ENCODE results near the gene ZNF488. TPM values are rescaled to one million over a fixed set of nuclear protein-coding genes. Genes with fewer than 3 reads are reported as not detected.

ZNF488 gene
- total and polyA plus RNA-seq, 10 of the 15 experiments (the other 5 are each of a cell fraction or from before 2014, with no cell fraction given) = not detected

DNA sequence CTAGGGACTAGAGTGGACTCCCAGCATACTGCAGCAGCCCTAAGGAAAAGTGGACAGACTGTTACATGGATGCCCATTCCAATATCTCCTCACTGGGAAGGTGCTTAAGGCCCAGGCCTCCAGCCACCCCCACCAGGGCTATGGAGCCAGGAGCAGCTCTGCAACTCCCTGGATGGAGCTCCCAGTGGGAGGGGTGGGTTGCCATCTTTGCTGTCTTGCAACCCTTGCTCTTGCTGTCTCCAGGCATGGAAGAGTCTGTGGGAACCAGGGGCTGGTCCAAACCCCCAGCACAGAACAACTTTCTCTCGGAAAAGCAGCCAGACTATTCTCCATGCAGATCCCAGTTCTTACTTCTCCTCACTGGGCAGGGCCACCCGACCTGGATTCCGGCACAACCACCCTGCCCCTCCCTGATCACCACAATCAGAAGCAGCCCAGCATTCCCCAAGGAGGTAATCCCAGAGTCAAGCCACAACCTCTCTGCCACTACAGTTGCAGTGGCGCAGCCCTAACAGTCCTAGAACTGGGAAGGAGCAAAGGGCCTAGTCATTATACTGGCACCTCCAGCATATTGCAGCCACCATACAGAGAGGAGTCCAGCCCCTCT lies 41.8 kb upstream of the ZNF488 start:
- Histone ChIP-seq H3K36me3 (ENCODE audit: control insufficient read depth in 2 of 2, insufficient read depth in 2 of 2, low read length in 1 of 2) (no peaks in the 10 kb centered on the region), H3K4me3 (no peak overlapping the region), H3K79me2 (ENCODE audit: control insufficient read depth, insufficient read depth, low read length) (no peaks in the 10 kb centered on the region), H3K4me2 (ENCODE audit: control insufficient read depth, insufficient read depth) (no peak overlapping the region), H3K27me3 (replicated peaks in 1 of 2; ENCODE audit: control insufficient read depth in 2 of 2, insufficient read depth in 2 of 2, low read length in 1 of 2) (no peaks in the 10 kb centered on the region; a peak in 1 of 4 replicates), H3K9ac (ENCODE audit: control insufficient read depth, insufficient read depth, low read length) (no peak overlapping the region), H3K9me3 (replicated peaks; ENCODE audit: control insufficient read depth, insufficient read depth, low read length) (no peaks in the 10 kb centered on the region), H2AFZ (ENCODE audit: control insufficient read depth, low read depth, low read length) (no peak overlapping the region), H3K27ac (ENCODE audit: control insufficient read depth, insufficient read depth) (no peak overlapping the region), H4K20me1 (ENCODE audit: control insufficient read depth, insufficient read depth) (no peaks in the 10 kb centered on the region), H3K4me1 (ENCODE audit: control insufficient read depth, insufficient read depth, low read length) (no peaks in the 10 kb centered on the region)
- intact Hi-C loops (cut with micrococcal nuclease; ENCODE audit: unreplicated experiment) (no loop called here), in situ Hi-C loops (cut with MboI) (no loop called here)
- no TSS peak for BruUV-seq (replicated peaks)
- FAIRE-seq (no peak), DNase-seq (ENCODE audit: low read depth, low spot score) (no peak), ATAC-seq (no peak)
- 24% methylated on average over 4 of the region's 4 CpGs for WGBS (ENCODE audit: insufficient coverage, insufficient replicate concordance, low lambda C conversion rate, missing lambda C conversion rate)
- POLR2A ChIA-PET = no interaction called here
- RAD21 ChIA-PET (ENCODE audit: unreplicated experiment) = no interaction called here
- CTCF ChIA-PET = no interaction called here
- SMC1A ChIA-PET (ENCODE audit: uncharacterized antibody, unreplicated experiment) = no interaction called here
- TF ChIP-seq, protein P1, sequence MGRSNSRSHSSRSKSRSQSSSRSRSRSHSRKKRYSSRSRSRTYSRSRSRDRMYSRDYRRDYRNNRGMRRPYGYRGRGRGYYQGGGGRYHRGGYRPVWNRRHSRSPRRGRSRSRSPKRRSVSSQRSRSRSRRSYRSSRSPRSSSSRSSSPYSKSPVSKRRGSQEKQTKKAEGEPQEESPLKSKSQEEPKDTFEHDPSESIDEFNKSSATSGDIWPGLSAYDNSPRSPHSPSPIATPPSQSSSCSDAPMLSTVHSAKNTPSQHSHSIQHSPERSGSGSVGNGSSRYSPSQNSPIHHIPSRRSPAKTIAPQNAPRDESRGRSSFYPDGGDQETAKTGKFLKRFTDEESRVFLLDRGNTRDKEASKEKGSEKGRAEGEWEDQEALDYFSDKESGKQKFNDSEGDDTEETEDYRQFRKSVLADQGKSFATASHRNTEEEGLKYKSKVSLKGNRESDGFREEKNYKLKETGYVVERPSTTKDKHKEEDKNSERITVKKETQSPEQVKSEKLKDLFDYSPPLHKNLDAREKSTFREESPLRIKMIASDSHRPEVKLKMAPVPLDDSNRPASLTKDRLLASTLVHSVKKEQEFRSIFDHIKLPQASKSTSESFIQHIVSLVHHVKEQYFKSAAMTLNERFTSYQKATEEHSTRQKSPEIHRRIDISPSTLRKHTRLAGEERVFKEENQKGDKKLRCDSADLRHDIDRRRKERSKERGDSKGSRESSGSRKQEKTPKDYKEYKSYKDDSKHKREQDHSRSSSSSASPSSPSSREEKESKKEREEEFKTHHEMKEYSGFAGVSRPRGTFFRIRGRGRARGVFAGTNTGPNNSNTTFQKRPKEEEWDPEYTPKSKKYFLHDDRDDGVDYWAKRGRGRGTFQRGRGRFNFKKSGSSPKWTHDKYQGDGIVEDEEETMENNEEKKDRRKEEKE (IDR thresholded peaks at IDR 0.05) = no peak
- TF ChIP-seq NR2F1 (conservative IDR thresholded peaks at IDR 0.05) = no peak
- TF ChIP-seq JUNB (IDR thresholded peaks at IDR 0.05) = no peak
- no peak for TF ChIP-seq GATAD2B (conservative IDR thresholded peaks at IDR 0.05; ENCODE audit: low read depth)
- no peak for TF ChIP-seq CBX5 (IDR thresholded peaks at IDR 0.05; ENCODE audit: low read depth)
- no peak for TF ChIP-seq TCF12 (IDR thresholded peaks at IDR 0.05; ENCODE audit: low read depth, low read length)
- no peak for TF ChIP-seq TAF1 (IDR thresholded peaks at IDR 0.05; ENCODE audit: borderline replicate concordance, low read depth, low read length)
- no peak for TF ChIP-seq HCFC1 (IDR thresholded peaks at IDR 0.05; ENCODE audit: low read length)
- no peak for TF ChIP-seq NFYB (IDR thresholded peaks at IDR 0.05; ENCODE audit: insufficient read depth, low read depth, low read length)
- TF ChIP-seq, protein P2, sequence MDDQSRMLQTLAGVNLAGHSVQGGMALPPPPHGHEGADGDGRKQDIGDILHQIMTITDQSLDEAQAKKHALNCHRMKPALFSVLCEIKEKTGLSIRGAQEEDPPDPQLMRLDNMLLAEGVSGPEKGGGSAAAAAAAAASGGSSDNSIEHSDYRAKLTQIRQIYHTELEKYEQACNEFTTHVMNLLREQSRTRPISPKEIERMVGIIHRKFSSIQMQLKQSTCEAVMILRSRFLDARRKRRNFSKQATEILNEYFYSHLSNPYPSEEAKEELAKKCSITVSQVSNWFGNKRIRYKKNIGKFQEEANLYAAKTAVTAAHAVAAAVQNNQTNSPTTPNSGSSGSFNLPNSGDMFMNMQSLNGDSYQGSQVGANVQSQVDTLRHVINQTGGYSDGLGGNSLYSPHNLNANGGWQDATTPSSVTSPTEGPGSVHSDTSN (IDR thresholded peaks at IDR 0.05; ENCODE audit: insufficient replicate concordance, low read depth, low read length) = no peak
- TF ChIP-seq ESRRA (IDR thresholded peaks at IDR 0.05; ENCODE audit: low read length) = no peak
- no peak for TF ChIP-seq ETV6 (conservative IDR thresholded peaks at IDR 0.05 in 1 of 2, IDR thresholded peaks at IDR 0.05 in 1 of 2; ENCODE audit: borderline replicate concordance in 1 of 2, low read depth in 1 of 2)
- TF ChIP-seq, protein P3, sequence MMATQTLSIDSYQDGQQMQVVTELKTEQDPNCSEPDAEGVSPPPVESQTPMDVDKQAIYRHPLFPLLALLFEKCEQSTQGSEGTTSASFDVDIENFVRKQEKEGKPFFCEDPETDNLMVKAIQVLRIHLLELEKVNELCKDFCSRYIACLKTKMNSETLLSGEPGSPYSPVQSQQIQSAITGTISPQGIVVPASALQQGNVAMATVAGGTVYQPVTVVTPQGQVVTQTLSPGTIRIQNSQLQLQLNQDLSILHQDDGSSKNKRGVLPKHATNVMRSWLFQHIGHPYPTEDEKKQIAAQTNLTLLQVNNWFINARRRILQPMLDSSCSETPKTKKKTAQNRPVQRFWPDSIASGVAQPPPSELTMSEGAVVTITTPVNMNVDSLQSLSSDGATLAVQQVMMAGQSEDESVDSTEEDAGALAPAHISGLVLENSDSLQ (IDR thresholded peaks at IDR 0.05) = no peak
- no peak for TF ChIP-seq NFIC (IDR thresholded peaks at IDR 0.05; ENCODE audit: low read depth, low read length)
- no peak for TF ChIP-seq RBBP5 (conservative IDR thresholded peaks at IDR 0.05)
